Ishikawa (cell line): ENCODE data around the gene CCDC60.

Source experiments
- CEBPB ChIP-seq: IDR thresholded peaks from 2 replicates; pipeline ENCODE4 v1.6.1; 2012
- CREB1 ChIP-seq: IDR thresholded peaks from 2 replicates; pipeline ENCODE4 v1.6.1; 2012; ENCODE audit warnings: low read depth
- EGR1 ChIP-seq: IDR thresholded peaks from 2 replicates; pipeline ENCODE4 v1.6.1; 2012
- EP300 ChIP-seq: IDR thresholded peaks from 2 replicates; pipeline ENCODE4 v1.6.1; 2012; ENCODE audit warnings: borderline replicate concordance
- FOXM1 ChIP-seq: IDR thresholded peaks from 2 replicates; pipeline ENCODE4 v1.6.1; 2012; ENCODE audit warnings: low read depth, borderline replicate concordance
- NFIC ChIP-seq: IDR thresholded peaks from 2 replicates; pipeline ENCODE4 v1.6.1; 2012
- RAD21 ChIP-seq: IDR thresholded peaks from 2 replicates; pipeline ENCODE4 v1.6.1; 2012; ENCODE audit warnings: low read depth
- TAF1 ChIP-seq: IDR thresholded peaks from 2 replicates; pipeline ENCODE4 v1.6.1; 2012; ENCODE audit warnings: low read depth, mild to moderate bottlenecking
- TCF12 ChIP-seq: IDR thresholded peaks from 2 replicates; pipeline ENCODE4 v1.6.1; 2012; ENCODE audit warnings: low read depth
- TEAD4 ChIP-seq: IDR thresholded peaks from 2 replicates; pipeline ENCODE4 v1.6.1; 2012
- YY1 ChIP-seq: IDR thresholded peaks from 2 replicates; pipeline ENCODE4 v1.6.1; 2012; ENCODE audit warnings: low read depth
- ZBTB7A ChIP-seq: IDR thresholded peaks from 2 replicates; pipeline ENCODE4 v1.6.1; 2012; ENCODE audit warnings: low read depth
- TF ChIP-seq, protein P1 (sequence below): IDR thresholded peaks from 2 replicates; pipeline ENCODE4 v1.6.1; 2012
- TF ChIP-seq, protein P2 (sequence below): IDR thresholded peaks from 2 replicates; pipeline ENCODE4 v1.6.1; 2012; ENCODE audit warnings: low read depth, mild to moderate bottlenecking
- TF ChIP-seq, protein P3 (sequence below): IDR thresholded peaks from 2 replicates; pipeline ENCODE4 v1.6.1; 2012

The CCDC60 gene

DNA sequence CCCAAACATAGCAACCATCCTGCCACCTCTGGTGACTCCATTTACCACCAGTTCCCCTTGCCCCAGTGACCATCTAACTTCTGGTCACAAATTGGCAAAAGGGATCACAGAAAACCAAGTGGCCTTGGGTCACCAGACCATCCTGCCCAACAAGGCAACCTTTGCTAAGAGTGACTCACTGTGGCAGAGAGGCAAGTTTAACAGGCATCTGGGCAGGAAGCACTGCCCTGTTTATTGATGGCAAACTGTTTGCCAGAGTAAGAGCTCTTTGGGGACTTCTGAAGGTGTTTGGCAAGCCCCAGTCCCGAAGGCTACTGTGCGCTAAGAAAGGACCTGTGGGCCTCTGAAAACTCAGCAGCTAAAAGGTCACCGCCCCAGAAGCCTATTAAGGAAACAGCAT is 230.9 kb downstream of the CCDC60 start:
- TF ChIP-seq YY1, result no peak
- TF ChIP-seq CREB1, result no peak
- TF ChIP-seq, protein P1, sequence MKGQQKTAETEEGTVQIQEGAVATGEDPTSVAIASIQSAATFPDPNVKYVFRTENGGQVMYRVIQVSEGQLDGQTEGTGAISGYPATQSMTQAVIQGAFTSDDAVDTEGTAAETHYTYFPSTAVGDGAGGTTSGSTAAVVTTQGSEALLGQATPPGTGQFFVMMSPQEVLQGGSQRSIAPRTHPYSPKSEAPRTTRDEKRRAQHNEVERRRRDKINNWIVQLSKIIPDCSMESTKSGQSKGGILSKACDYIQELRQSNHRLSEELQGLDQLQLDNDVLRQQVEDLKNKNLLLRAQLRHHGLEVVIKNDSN, result no peak

GRCh38 chr12:119570771-119571170 is 236.2 kb downstream of the CCDC60 start:
- TF ChIP-seq CREB1, result no peak
- TF ChIP-seq, protein P2, sequence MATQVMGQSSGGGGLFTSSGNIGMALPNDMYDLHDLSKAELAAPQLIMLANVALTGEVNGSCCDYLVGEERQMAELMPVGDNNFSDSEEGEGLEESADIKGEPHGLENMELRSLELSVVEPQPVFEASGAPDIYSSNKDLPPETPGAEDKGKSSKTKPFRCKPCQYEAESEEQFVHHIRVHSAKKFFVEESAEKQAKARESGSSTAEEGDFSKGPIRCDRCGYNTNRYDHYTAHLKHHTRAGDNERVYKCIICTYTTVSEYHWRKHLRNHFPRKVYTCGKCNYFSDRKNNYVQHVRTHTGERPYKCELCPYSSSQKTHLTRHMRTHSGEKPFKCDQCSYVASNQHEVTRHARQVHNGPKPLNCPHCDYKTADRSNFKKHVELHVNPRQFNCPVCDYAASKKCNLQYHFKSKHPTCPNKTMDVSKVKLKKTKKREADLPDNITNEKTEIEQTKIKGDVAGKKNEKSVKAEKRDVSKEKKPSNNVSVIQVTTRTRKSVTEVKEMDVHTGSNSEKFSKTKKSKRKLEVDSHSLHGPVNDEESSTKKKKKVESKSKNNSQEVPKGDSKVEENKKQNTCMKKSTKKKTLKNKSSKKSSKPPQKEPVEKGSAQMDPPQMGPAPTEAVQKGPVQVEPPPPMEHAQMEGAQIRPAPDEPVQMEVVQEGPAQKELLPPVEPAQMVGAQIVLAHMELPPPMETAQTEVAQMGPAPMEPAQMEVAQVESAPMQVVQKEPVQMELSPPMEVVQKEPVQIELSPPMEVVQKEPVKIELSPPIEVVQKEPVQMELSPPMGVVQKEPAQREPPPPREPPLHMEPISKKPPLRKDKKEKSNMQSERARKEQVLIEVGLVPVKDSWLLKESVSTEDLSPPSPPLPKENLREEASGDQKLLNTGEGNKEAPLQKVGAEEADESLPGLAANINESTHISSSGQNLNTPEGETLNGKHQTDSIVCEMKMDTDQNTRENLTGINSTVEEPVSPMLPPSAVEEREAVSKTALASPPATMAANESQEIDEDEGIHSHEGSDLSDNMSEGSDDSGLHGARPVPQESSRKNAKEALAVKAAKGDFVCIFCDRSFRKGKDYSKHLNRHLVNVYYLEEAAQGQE, result no peak

- TF ChIP-seq NFIC, result no peak
- TF ChIP-seq ZBTB7A, result no peak
- TF ChIP-seq YY1, result no peak
- no peak for TF ChIP-seq RAD21
- TF ChIP-seq CEBPB, result no peak
- TF ChIP-seq TEAD4, result no peak
- no peak for TF ChIP-seq FOXM1
- TF ChIP-seq, protein P3, sequence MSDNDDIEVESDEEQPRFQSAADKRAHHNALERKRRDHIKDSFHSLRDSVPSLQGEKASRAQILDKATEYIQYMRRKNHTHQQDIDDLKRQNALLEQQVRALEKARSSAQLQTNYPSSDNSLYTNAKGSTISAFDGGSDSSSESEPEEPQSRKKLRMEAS, result no peak
- TF ChIP-seq TCF12, result no peak
- no peak for TF ChIP-seq CREB1
Observed at GRCh38 chr12:119573086-119573485, 238.6 kb downstream of the CCDC60 start.

DNA sequence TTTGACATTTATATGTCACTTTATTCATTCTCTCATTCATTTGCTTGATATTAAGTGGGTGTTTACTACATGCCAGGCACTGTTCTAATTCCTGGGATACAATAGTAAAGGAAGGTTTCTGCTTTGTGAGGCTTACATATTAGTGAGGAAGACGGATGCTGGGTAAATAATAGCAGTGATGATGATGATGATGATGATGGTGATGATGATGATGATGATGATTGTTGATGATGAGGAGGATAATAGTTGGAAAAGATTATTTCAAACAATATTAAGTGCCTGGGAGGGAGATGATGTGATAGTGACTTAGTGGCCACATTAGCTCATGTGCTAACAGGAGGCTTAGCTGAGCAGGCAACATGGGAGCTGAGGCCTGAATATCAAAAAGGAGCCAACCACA is 239.7 kb downstream of the CCDC60 start:
- TF ChIP-seq, protein P2, result no peak
- TF ChIP-seq TEAD4, result no peak
- TF ChIP-seq, protein P1, result no peak
- TF ChIP-seq TCF12, result no peak
- TF ChIP-seq, protein P3, result no peak
- TF ChIP-seq TAF1, result no peak
- no peak for TF ChIP-seq CEBPB
- TF ChIP-seq NFIC, result no peak
- no peak for TF ChIP-seq CREB1
- TF ChIP-seq RAD21, result no peak
- TF ChIP-seq YY1, result no peak
- TF ChIP-seq EGR1, result no peak
- no peak for TF ChIP-seq FOXM1
- no peak for TF ChIP-seq EP300
- TF ChIP-seq ZBTB7A, result no peak

- TF ChIP-seq TEAD4 (no peak), YY1 (no peak), RAD21 (no peak), TCF12 (no peak), FOXM1 (no peak), NFIC (no peak), CREB1 (no peak), EGR1 (no peak), EP300 (no peak), TAF1 (no peak), CEBPB (no peak), ZBTB7A (no peak)
- TF ChIP-seq, protein P3, result no peak
- TF ChIP-seq, protein P2, result no peak
- TF ChIP-seq, protein P1, result no peak
Observed at GRCh38 chr12:119576118-119576810, 241.7 kb downstream of the CCDC60 start.
